Measurements from ENCODE around the gene CASS4. TPM values are rescaled to one million over a fixed set of nuclear protein-coding genes. Genes with fewer than 3 reads are reported as not detected.
"Not testable (repeated sequence)": the region's sequence is repeated elsewhere in the genome, so short reads cannot be mapped to it uniquely, and the experiment has no call there.

The CASS4 gene
- total RNA-seq, 1 donor from 2014 or later = not detected

- FAIRE-seq = no peak
- Histone ChIP-seq H3K4me3 (ENCODE audit: low read depth, low read length) (no peak overlapping the region), H3K36me3 (ENCODE audit: control insufficient read depth, insufficient read depth, low read length) (peaks cover 2% of the 10 kb centered on the region), H3K27me3 (ENCODE audit: control insufficient read depth, insufficient read depth, low read length) (no peaks in the 10 kb centered on the region)
- TF ChIP-seq, protein P1, sequence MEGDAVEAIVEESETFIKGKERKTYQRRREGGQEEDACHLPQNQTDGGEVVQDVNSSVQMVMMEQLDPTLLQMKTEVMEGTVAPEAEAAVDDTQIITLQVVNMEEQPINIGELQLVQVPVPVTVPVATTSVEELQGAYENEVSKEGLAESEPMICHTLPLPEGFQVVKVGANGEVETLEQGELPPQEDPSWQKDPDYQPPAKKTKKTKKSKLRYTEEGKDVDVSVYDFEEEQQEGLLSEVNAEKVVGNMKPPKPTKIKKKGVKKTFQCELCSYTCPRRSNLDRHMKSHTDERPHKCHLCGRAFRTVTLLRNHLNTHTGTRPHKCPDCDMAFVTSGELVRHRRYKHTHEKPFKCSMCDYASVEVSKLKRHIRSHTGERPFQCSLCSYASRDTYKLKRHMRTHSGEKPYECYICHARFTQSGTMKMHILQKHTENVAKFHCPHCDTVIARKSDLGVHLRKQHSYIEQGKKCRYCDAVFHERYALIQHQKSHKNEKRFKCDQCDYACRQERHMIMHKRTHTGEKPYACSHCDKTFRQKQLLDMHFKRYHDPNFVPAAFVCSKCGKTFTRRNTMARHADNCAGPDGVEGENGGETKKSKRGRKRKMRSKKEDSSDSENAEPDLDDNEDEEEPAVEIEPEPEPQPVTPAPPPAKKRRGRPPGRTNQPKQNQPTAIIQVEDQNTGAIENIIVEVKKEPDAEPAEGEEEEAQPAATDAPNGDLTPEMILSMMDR (IDR thresholded peaks at IDR 0.05; ENCODE audit: insufficient read depth, low read length, severe bottlenecking) = no peak
- no peak for DNase-seq (ENCODE audit: low read depth)
Observed at GRCh38 chr20:56409521-56409920, 2.5 kb upstream of the CASS4 start.

- FAIRE-seq (no peak), DNase-seq (ENCODE audit: low read depth) (no peak)
- no peaks in the 10 kb centered on the region for H3K27me3 ChIP-seq (ENCODE audit: control insufficient read depth, insufficient read depth, low read length)
- H3K36me3 ChIP-seq (ENCODE audit: control insufficient read depth, insufficient read depth, low read length) = peaks cover 2% of the 10 kb centered on the region
- TF ChIP-seq, protein P1 (IDR thresholded peaks at IDR 0.05; ENCODE audit: insufficient read depth, low read length, severe bottlenecking) = no peak
- H3K4me3 ChIP-seq (ENCODE audit: low read depth, low read length) = no peak overlapping the region
Observed at GRCh38 chr20:56409956-56410355, 2.1 kb upstream of the CASS4 start.

GRCh38 chr20:56411287-56411686, 773 bp upstream of the CASS4 start:
- DNase-seq (ENCODE audit: low read depth); H3K36me3 ChIP-seq (ENCODE audit: control insufficient read depth, insufficient read depth, low read length); FAIRE-seq; H3K4me3 ChIP-seq (ENCODE audit: low read depth, low read length); H3K27me3 ChIP-seq (ENCODE audit: control insufficient read depth, insufficient read depth, low read length): not testable (repeated sequence)

GRCh38 chr20:56412473-56412790, 372 bp downstream of the CASS4 start:
- H3K36me3 ChIP-seq (ENCODE audit: control insufficient read depth, insufficient read depth, low read length) = peaks cover under 1% of the 10 kb centered on the region
- no peak overlapping the region for H3K4me3 ChIP-seq (ENCODE audit: low read depth, low read length)
- TF ChIP-seq, protein P1 (IDR thresholded peaks at IDR 0.05; ENCODE audit: insufficient read depth, low read length, severe bottlenecking) = no peak
- H3K27me3 ChIP-seq (ENCODE audit: control insufficient read depth, insufficient read depth, low read length) = no peaks in the 10 kb centered on the region
- DNase-seq (ENCODE audit: low read depth) (no peak), FAIRE-seq (no peak)

GRCh38 chr20:56412949-56413348, 889 bp downstream of the CASS4 start:
- Histone ChIP-seq H3K36me3 (ENCODE audit: control insufficient read depth, insufficient read depth, low read length) (no peaks in the 10 kb centered on the region), H3K27me3 (ENCODE audit: control insufficient read depth, insufficient read depth, low read length) (no peaks in the 10 kb centered on the region), H3K4me3 (ENCODE audit: low read depth, low read length) (no peak overlapping the region)
- FAIRE-seq (no peak), DNase-seq (ENCODE audit: low read depth) (no peak)
- TF ChIP-seq, protein P1 (IDR thresholded peaks at IDR 0.05; ENCODE audit: insufficient read depth, low read length, severe bottlenecking) = no peak

DNA sequence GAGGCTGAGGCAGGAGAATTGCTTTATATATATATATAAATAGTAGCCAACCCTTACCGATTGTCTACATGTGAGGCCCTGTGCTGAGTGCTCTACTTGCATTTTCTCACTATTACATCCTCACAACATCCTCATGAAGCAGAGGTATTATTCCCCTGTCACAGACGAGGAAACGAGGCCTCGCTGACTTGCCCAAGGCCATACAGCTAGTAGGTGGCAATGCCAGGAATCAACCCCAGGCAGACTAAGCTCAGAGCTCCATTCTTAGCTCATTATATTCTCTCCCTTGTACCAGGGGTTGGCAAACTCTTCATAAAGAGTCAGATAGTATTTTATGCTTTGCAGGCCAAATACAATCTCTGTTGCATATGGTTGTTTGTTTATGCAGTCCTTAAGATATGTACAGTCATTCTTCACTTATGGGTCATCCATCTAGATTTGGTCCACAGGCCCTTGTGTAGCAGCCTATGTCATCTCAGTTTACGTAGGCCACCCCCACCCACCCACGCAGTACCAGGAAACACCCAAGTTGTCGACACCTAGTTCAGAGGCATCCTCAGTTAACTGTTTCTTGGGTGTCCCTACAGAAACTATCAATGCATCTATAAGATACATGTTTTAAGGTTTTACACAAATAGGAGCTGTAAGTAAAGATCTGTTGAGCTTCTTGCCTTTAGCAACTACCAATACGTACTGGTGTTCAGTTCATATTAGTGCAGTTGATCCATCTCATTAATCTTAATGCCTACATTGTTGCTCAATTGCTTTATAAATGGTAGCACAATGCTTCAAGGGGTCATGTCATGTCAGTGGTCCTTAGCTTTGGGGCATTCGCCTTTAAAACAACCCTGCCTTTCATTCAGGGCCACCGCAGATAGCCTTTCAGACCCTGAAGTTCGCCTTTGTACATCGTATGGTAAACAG, 3.0 kb downstream of the CASS4 start:
- H3K36me3 ChIP-seq (ENCODE audit: control insufficient read depth, insufficient read depth, low read length) = no peaks in the 10 kb centered on the region

More for the DNA sequence above, 3.0 kb downstream of the CASS4 start:
- DNase-seq (ENCODE audit: low read depth) (peak; percentile 43), FAIRE-seq (no peak)
- TF ChIP-seq, protein P1 (IDR thresholded peaks at IDR 0.05; ENCODE audit: insufficient read depth, low read length, severe bottlenecking) = no peak
- Histone ChIP-seq H3K4me3 (ENCODE audit: low read depth, low read length) (no peak overlapping the region), H3K27me3 (ENCODE audit: control insufficient read depth, insufficient read depth, low read length) (no peaks in the 10 kb centered on the region)
